GM19099 (cell line): ENCODE data around the gene WDR4.

Source experiments
- POLR2A ChIP-seq: IDR thresholded peaks from 3 replicates; pipeline ENCODE4 v1.6.1; 2011; ENCODE audit warnings: low read depth; ENCODE audit not compliant: insufficient read length; ENCODE audit errors: extremely low read depth

WDR4 gene

GRCh38 chr21:42887326-42887725, 8.0 kb upstream of the WDR4 start:
- TF ChIP-seq POLR2A, result no peak

- TF ChIP-seq POLR2A, result no peak
These were observed 4.6 kb upstream of the WDR4 start for GRCh38 chr21:42883921-42884320.

GRCh38 chr21:42880352-42880751, 1.0 kb upstream of the WDR4 start:
- no peak for TF ChIP-seq POLR2A

- TF ChIP-seq POLR2A, result no peak
These were observed 704 bp downstream of the WDR4 start for GRCh38 chr21:42878678-42878992.

- TF ChIP-seq POLR2A, result no peak
These were observed 6.2 kb downstream of the WDR4 start for GRCh38 chr21:42873096-42873495.

- TF ChIP-seq POLR2A, result no peak
These were observed 11.1 kb downstream of the WDR4 start for GRCh38 chr21:42868196-42868595.

- no peak for TF ChIP-seq POLR2A
These were observed 13.6 kb downstream of the WDR4 start for GRCh38 chr21:42865776-42866160.

- no peak for TF ChIP-seq POLR2A
These were observed 14.2 kb downstream of the WDR4 start for GRCh38 chr21:42864815-42865775.

GRCh38 chr21:42864286-42864685, 15.1 kb downstream of the WDR4 start:
- TF ChIP-seq POLR2A, result no peak

- no peak for TF ChIP-seq POLR2A
These were observed 15.9 kb downstream of the WDR4 start for GRCh38 chr21:42863504-42863870.

- no peak for TF ChIP-seq POLR2A
These were observed 16.4 kb downstream of the WDR4 start for GRCh38 chr21:42862774-42863503.

GRCh38 chr21:42861848-42862400, 17.4 kb downstream of the WDR4 start:
- TF ChIP-seq POLR2A, result no peak

- no peak for TF ChIP-seq POLR2A
These were observed 18.0 kb downstream of the WDR4 start for GRCh38 chr21:42861311-42861847.

GRCh38 chr21:42860345-42860744, 19.0 kb downstream of the WDR4 start:
- no peak for TF ChIP-seq POLR2A

- no peak for TF ChIP-seq POLR2A
These were observed 19.5 kb downstream of the WDR4 start for GRCh38 chr21:42859891-42860230.

GRCh38 chr21:42858957-42859890, 20.1 kb downstream of the WDR4 start:
- TF ChIP-seq POLR2A, result no peak
